IMR-90 (cell line): Measurements from ENCODE around the gene TTLL11. TPM values are rescaled to one million over a fixed set of nuclear protein-coding genes. Genes with fewer than 3 reads are reported as not detected.

Source experiments
- ATAC-seq: fragments of 200-7000 bp; cut with Tn5 transposase; 2 replicates; pipeline ENCODE4 v1.9.1; 2020; ENCODE audit warnings: low read depth, mild to moderate bottlenecking, moderate library complexity
- BruUV-seq: library from RNA; stranded (reverse); fragments of 400-500 nt; replicated peaks from 2 replicates; lab custom pipeline; 2021; lab: Mats Ljungman, UMichigan
- CTCF ChIA-PET: fragments of 300-600 bp; formaldehyde crosslinking; extraction: SDS; loops from one replicate; lab custom pipeline; 2021; ENCODE audit warnings: antibody characterized with exemption; lab: Yijun Ruan, JAX
- POLR2A ChIA-PET: fragments of 300-600 bp; sonication (Branson Sonifier 250); formaldehyde crosslinking; loops from one replicate; lab custom pipeline; 2022; ENCODE audit warnings: antibody characterized with exemption; ENCODE audit not compliant: unreplicated experiment; lab: Charles Lee
- DNase-seq: peaks from one replicate; pipeline ENCODE4 v3.0.0; 2013
- H2AFZ ChIP-seq: replicated peaks from 2 replicates; pipeline ENCODE3; 2013; ENCODE audit warnings: low read length, mild to moderate bottlenecking; ENCODE audit not compliant: poor library complexity
- H2AK5ac ChIP-seq: 2 replicates; pipeline ENCODE4 v1.6.1; 2013; ENCODE audit warnings: low read depth, low read length, inconsistent platforms
- H2AK9ac ChIP-seq: replicated peaks from 2 replicates; pipeline ENCODE3; 2013; ENCODE audit warnings: mild to moderate bottlenecking, low read depth, low read length, moderate library complexity; ENCODE audit not compliant: poor library complexity
- H2BK120ac ChIP-seq: 2 replicates; pipeline ENCODE4 v1.6.1; 2013; ENCODE audit warnings: low read depth, low read length, inconsistent platforms
- H2BK15ac ChIP-seq: 3 replicates; pipeline ENCODE4 v1.6.1; 2013; ENCODE audit warnings: low read depth, low read length, inconsistent platforms
- H2BK20ac ChIP-seq: 2 replicates; pipeline ENCODE4 v1.6.1; 2013; ENCODE audit warnings: low read depth, mild to moderate bottlenecking, inconsistent platforms, low read length, moderate library complexity
- H2BK5ac ChIP-seq: 2 replicates; pipeline ENCODE4 v1.6.1; 2013; ENCODE audit warnings: mild to moderate bottlenecking, low read depth, low read length, inconsistent platforms; ENCODE audit not compliant: poor library complexity, severe bottlenecking
- H3K14ac ChIP-seq: replicated peaks from 2 replicates; pipeline ENCODE4 v1.6.1; 2013; ENCODE audit warnings: low read depth, low read length, inconsistent platforms
- H3K18ac ChIP-seq: 2 replicates; pipeline ENCODE4 v1.6.1; 2013; ENCODE audit warnings: low read depth, low read length, control low read depth
- H3K23ac ChIP-seq: 2 replicates; pipeline ENCODE4 v1.6.1; 2013; ENCODE audit warnings: low read depth, low read length, inconsistent platforms
- H3K27ac ChIP-seq: 2 replicates; pipeline ENCODE4 v1.5.1; 2013; ENCODE audit warnings: mild to moderate bottlenecking, control low read depth, low read length; ENCODE audit not compliant: insufficient read depth
- H3K27me3 ChIP-seq: 2 replicates; pipeline ENCODE4 v1.6.1; 2013; ENCODE audit warnings: low read length; ENCODE audit not compliant: control insufficient read depth, insufficient read depth
- H3K36me3 ChIP-seq: 2 replicates; pipeline ENCODE4 v1.6.1; 2013; ENCODE audit warnings: low read length, mixed read lengths; ENCODE audit not compliant: control insufficient read depth, insufficient read depth
- H3K4ac ChIP-seq: 2 replicates; pipeline ENCODE4 v1.6.1; 2013; ENCODE audit warnings: low read depth, low read length, inconsistent platforms
- H3K4me1 ChIP-seq: 2 replicates; pipeline ENCODE4 v1.6.1; 2013; ENCODE audit warnings: low read length, mixed read lengths; ENCODE audit not compliant: control insufficient read depth, insufficient read depth
- H3K4me2 ChIP-seq: 2 replicates; pipeline ENCODE4 v1.6.1; 2013; ENCODE audit warnings: low read depth, mild to moderate bottlenecking, control low read depth, low read length, moderate library complexity
- H3K4me3 ChIP-seq: 2 replicates; pipeline ENCODE4 v1.5.1; 2013; ENCODE audit warnings: low read depth, mild to moderate bottlenecking, control low read depth, low read length, moderate library complexity; ENCODE audit not compliant: insufficient read depth
- H3K56ac ChIP-seq: 2 replicates; pipeline ENCODE4 v1.6.1; 2013; ENCODE audit warnings: low read length, inconsistent platforms; ENCODE audit not compliant: insufficient read depth; ENCODE audit errors: extremely low read depth
- H3K79me1 ChIP-seq, 2 experiments: 2 replicates each; pipeline ENCODE4 v1.6.1; 2013; ENCODE audit warnings: low read length in 2 of 2, inconsistent platforms in 1 of 2, low read depth in 1 of 2
- H3K9ac ChIP-seq: 2 replicates; pipeline ENCODE4 v1.6.1; 2013; ENCODE audit warnings: low read depth, low read length, control low read depth
- H3K9me1 ChIP-seq: 2 replicates; pipeline ENCODE4 v1.6.1; 2013; ENCODE audit warnings: low read length, inconsistent platforms; ENCODE audit not compliant: insufficient read depth
- H3K9me3 ChIP-seq: 2 replicates; pipeline ENCODE4 v1.6.1; 2013; ENCODE audit warnings: low read length; ENCODE audit not compliant: control insufficient read depth, insufficient read depth
- H4K20me1 ChIP-seq: 2 replicates; pipeline ENCODE4 v1.6.1; 2013; ENCODE audit warnings: low read length, inconsistent platforms; ENCODE audit not compliant: insufficient read depth
- H4K5ac ChIP-seq: 2 replicates; pipeline ENCODE4 v1.6.1; 2013; ENCODE audit warnings: mild to moderate bottlenecking, low read depth, low read length, control low read depth
- H4K8ac ChIP-seq, 2 experiments: 2 replicates each; pipeline ENCODE4 v1.6.1; 2013; ENCODE audit warnings: low read depth in 2 of 2, low read length in 2 of 2, control low read depth in 1 of 2, inconsistent platforms in 1 of 2
- H4K91ac ChIP-seq: 2 replicates; pipeline ENCODE4 v1.6.1; 2013; ENCODE audit warnings: low read depth, low read length, inconsistent platforms; ENCODE audit not compliant: insufficient read depth
- CHD1 ChIP-seq: IDR thresholded peaks from 2 replicates; pipeline ENCODE4 v1.6.1; 2012; ENCODE audit warnings: low read depth, low read length, improper control_type of control experiment
- FOS ChIP-seq: fragments of 150-350 bp; IDR thresholded peaks from 2 replicates; pipeline ENCODE4 v1.6.1; 2016; ENCODE audit warnings: low read depth, low read length
- MAFK ChIP-seq: IDR thresholded peaks from 2 replicates; pipeline ENCODE4 v1.6.1; 2012; ENCODE audit warnings: low read depth, low read length, improper control_type of control experiment
- MAZ ChIP-seq: IDR thresholded peaks from 2 replicates; pipeline ENCODE4 v1.6.1; 2012; ENCODE audit warnings: low read depth, mild to moderate bottlenecking, low read length, improper control_type of control experiment, moderate library complexity, borderline replicate concordance
- RAD21 ChIP-seq: IDR thresholded peaks from 2 replicates; pipeline ENCODE4 v1.6.1; 2012; ENCODE audit warnings: low read length, improper control_type of control experiment
- SMC3 ChIP-seq: fragments of 150-350 bp; IDR thresholded peaks from 2 replicates; pipeline ENCODE4 v1.6.1; 2016; ENCODE audit warnings: low read depth, mild to moderate bottlenecking, antibody characterized with exemption, low read length, moderate library complexity
- WGBS, 2 experiments: methylation state at CpG; one replicate each; pipeline versions ENCODE4 v1.1.5 to v1.1.7; 2013; ENCODE audit warnings: missing lambda C conversion rate in 2 of 2; ENCODE audit not compliant: insufficient read length in 1 of 2; ENCODE audit errors: extremely low coverage in 2 of 2; 5-methylcytosine and 5-hydroxymethylcytosine counted together
- dilution Hi-C: fragments of 300-500 bp; cut with HindIII; formaldehyde crosslinking; loops from one replicate; pipeline ENCODE4 v1.14.3; 2018; ENCODE audit warnings: low sequenced_read_pairs; ENCODE audit not compliant: unreplicated experiment
- in situ Hi-C: fragments of 300-500 bp; cut with MboI; formaldehyde crosslinking; loops from 3 replicates; pipeline ENCODE4 v1.14.3; 2019; ENCODE audit warnings: low sequenced_read_pairs, inconsistent platforms, mixed read lengths
- intact Hi-C: fragments of 100-400 bp; cut with micrococcal nuclease; formaldehyde crosslinking; loops from 2 replicates; pipeline ENCODE4 v1.10.0; 2022
- polyA plus RNA-seq, 3 experiments: library from polyadenylated mRNA; depleted of rRNA; stranded (reverse); fragments of >200 nt; gene quantifications; 2 replicates each; pipeline ENCODE4 v1.2.3, GENCODE V29; 2012; ENCODE audit warnings: low replicate concordance in 1 of 3
- total RNA-seq: library from RNA; depleted of rRNA; stranded (reverse); fragments of >200 nt; gene quantifications from 2 replicates; pipeline ENCODE4 v1.2.3, GENCODE V29; 2012
- TF ChIP-seq, protein P1 (sequence below): fragments of 150-350 bp; IDR thresholded peaks from 2 replicates; pipeline ENCODE4 v1.6.1; 2017; ENCODE audit warnings: mild to moderate bottlenecking, antibody characterized with exemption, low read length, low read depth
- TF ChIP-seq, protein P2 (sequence below): fragments of 150-350 bp; IDR thresholded peaks from 2 replicates; pipeline ENCODE4 v1.6.1; 2016; ENCODE audit warnings: low read depth, mild to moderate bottlenecking, low read length, moderate library complexity, borderline replicate concordance

TTLL11 gene
- total and polyA plus RNA-seq, 2 of the 4 experiments (the other 2 are of a cell fraction), result 2.0 to 4.6 TPM

DNA sequence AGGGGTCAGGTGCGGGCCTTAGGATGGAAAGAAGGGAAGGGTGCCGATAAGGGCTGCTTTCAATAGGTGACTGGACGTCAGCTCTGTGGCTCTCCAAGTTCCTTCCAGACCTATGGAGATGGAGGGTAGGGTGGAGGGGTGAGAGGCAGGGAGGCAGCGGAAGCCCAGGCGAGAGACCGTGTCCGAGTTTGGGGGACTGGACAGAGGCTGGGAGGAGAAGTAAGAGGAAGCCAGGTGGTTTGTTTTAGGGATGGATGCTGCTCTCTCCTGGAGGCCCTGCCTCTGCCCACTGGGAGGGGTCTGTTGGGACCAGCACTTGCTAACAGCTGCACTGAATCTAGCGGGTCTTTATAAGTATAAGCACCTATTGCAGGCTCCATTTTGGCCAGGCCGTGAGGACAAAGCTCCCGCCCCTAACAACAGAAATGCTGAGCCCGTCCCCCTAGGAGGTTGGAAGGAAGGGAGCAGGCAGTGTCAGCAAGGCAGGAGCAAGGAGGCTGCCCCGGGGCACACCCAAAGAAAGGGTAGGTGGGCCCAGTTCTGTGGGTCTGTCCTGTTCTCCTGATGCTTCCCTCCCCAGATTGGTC is 274.2 kb downstream of the TTLL11 start:
- in situ Hi-C loops, result no loop called here
- no peak overlapping the region for H4K91ac ChIP-seq
- no peak overlapping the region for H3K4me3 ChIP-seq
- WGBS, 2 experiments, result 100% methylated on average over 1 of the region's 12 CpGs; no CpG with 5 or more reads in 1 of the 2 experiments
- BruUV-seq, result no TSS peak
- dilution Hi-C loops, result no loop called here
- no peak overlapping the region for H3K9ac ChIP-seq
- H4K20me1 ChIP-seq, result no peaks in the 10 kb centered on the region
- no peak overlapping the region for H4K5ac ChIP-seq
- no peaks in the 10 kb centered on the region for H3K36me3 ChIP-seq
- no peaks in the 10 kb centered on the region for H3K9me3 ChIP-seq
- TF ChIP-seq, protein P1, sequence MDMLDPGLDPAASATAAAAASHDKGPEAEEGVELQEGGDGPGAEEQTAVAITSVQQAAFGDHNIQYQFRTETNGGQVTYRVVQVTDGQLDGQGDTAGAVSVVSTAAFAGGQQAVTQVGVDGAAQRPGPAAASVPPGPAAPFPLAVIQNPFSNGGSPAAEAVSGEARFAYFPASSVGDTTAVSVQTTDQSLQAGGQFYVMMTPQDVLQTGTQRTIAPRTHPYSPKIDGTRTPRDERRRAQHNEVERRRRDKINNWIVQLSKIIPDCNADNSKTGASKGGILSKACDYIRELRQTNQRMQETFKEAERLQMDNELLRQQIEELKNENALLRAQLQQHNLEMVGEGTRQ, result no peak
- no peak for TF ChIP-seq RAD21
- no peak for TF ChIP-seq SMC3
- TF ChIP-seq CHD1, result no peak
- no peak for TF ChIP-seq FOS
- no peak for TF ChIP-seq MAZ
- no peak for TF ChIP-seq MAFK
- TF ChIP-seq, protein P2, sequence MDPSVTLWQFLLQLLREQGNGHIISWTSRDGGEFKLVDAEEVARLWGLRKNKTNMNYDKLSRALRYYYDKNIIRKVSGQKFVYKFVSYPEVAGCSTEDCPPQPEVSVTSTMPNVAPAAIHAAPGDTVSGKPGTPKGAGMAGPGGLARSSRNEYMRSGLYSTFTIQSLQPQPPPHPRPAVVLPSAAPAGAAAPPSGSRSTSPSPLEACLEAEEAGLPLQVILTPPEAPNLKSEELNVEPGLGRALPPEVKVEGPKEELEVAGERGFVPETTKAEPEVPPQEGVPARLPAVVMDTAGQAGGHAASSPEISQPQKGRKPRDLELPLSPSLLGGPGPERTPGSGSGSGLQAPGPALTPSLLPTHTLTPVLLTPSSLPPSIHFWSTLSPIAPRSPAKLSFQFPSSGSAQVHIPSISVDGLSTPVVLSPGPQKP, result no peak
- no peak overlapping the region for H3K56ac ChIP-seq
- H2BK120ac ChIP-seq, result no peak overlapping the region
- no peaks in the 10 kb centered on the region; the same call in 1 of the 2 replicates for H3K9me1 ChIP-seq
- no peak overlapping the region for H3K4me2 ChIP-seq
- H3K27ac ChIP-seq, result no peak overlapping the region
- H3K4ac ChIP-seq, result no peak overlapping the region; the same call in 1 of the 2 replicates
- peaks cover 3% of the 10 kb centered on the region; the same call in 1 of the 2 replicates for H3K4me1 ChIP-seq
- H2BK15ac ChIP-seq, result no peak overlapping the region
- no peaks in the 10 kb centered on the region for H3K79me1 ChIP-seq
- no peak overlapping the region for H2AK5ac ChIP-seq
- no peak overlapping the region for H3K23ac ChIP-seq
- no peak for DNase-seq
- no peak overlapping the region for H2BK5ac ChIP-seq
- H2AK9ac ChIP-seq, result peak overlapping the region; percentile 33
- peak overlapping the region; percentile 84 for H2AFZ ChIP-seq
- ATAC-seq, result no peak
- H4K8ac ChIP-seq, result no peak overlapping the region
- no peak overlapping the region for H3K18ac ChIP-seq
- H3K27me3 ChIP-seq, result peaks cover 6% of the 10 kb centered on the region; the same call in 1 of the 2 replicates
- H2BK20ac ChIP-seq, result no peak overlapping the region
- POLR2A ChIA-PET, result no interaction called here
- intact Hi-C loops, result no loop called here
- no peak overlapping the region for H3K14ac ChIP-seq
- CTCF ChIA-PET, result no interaction called here
